Spleen (tissue), 7 donors: ENCODE measurements around the gene DGCR6.

ENCODE experiments used
- POLR2AphosphoS5 ChIP-seq, 3 donors: sonication (generic); formaldehyde crosslinking; IDR thresholded peaks; one replicate each; pipeline ENCODE4 v1.5.1; 2017; ENCODE audit warnings: antibody characterized with exemption in 3 of 3
- TF ChIP-seq, protein P1 (sequence below), 11 experiments: fragments of 200-600 bp in 7 of 11; fragments of 450-650 bp in 4 of 11; sonication (generic) in 4 of 11; IDR thresholded peaks in 8 of 11; conservative IDR thresholded peaks in 3 of 11; 1 replicate in 7 of 11; 2 replicates in 4 of 11; pipeline versions ENCODE4 v1.4.0 to v1.8.0; 2016 to 2021; ENCODE audit warnings: antibody characterized with exemption in 11 of 11, inconsistent platforms in 4 of 11, mild to moderate bottlenecking in 1 of 11
- donor health status: DM: no; HTN: no; CAD: no; lungs with moderate emphysema.
- donor health status: DM: no; HTN: no; CAD: no.
- donor health status: DM: no; HTN: no; CAD: no.

DNA sequence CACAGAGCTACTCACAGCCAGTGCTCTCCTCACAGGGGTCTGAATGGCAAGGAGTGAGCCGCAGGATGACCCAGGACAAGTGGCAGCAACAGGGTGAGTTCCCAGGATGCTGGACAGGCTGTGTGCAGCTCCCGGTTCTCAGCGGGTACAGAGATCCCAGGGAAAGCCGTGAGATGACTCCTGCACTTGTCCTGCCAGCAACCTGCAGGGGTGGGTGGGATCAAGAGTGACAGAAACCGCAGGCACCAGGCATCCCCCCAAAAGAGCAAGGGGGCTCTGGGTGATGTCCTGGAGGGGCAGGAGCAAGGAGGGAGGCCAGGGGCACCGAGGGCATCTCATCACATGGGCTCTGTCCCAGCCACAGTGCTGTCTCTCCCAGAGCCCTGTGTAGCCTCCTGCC, 45.9 kb downstream of the DGCR6 start:
- TF ChIP-seq, protein P1, sequence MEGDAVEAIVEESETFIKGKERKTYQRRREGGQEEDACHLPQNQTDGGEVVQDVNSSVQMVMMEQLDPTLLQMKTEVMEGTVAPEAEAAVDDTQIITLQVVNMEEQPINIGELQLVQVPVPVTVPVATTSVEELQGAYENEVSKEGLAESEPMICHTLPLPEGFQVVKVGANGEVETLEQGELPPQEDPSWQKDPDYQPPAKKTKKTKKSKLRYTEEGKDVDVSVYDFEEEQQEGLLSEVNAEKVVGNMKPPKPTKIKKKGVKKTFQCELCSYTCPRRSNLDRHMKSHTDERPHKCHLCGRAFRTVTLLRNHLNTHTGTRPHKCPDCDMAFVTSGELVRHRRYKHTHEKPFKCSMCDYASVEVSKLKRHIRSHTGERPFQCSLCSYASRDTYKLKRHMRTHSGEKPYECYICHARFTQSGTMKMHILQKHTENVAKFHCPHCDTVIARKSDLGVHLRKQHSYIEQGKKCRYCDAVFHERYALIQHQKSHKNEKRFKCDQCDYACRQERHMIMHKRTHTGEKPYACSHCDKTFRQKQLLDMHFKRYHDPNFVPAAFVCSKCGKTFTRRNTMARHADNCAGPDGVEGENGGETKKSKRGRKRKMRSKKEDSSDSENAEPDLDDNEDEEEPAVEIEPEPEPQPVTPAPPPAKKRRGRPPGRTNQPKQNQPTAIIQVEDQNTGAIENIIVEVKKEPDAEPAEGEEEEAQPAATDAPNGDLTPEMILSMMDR (IDR thresholded peaks at IDR 0.05 in 8 of 11, conservative IDR thresholded peaks at IDR 0.05 in 3 of 11), result no peak
- no peak for TF ChIP-seq POLR2AphosphoS5 (IDR thresholded peaks at IDR 0.05)
